GM21529 (cell line): ENCODE data around the gene CHST8.
"Not testable (repeated sequence)": the region's sequence is repeated elsewhere in the genome, so short reads cannot be mapped to it uniquely, and the experiment has no call there.

Experiments used
- ATAC-seq: cut with Tn5 transposase; IDR thresholded peaks from one replicate; pipeline ENCODE4 v1.9.1; 2021; ENCODE audit not compliant: unreplicated experiment

Gene CHST8

DNA sequence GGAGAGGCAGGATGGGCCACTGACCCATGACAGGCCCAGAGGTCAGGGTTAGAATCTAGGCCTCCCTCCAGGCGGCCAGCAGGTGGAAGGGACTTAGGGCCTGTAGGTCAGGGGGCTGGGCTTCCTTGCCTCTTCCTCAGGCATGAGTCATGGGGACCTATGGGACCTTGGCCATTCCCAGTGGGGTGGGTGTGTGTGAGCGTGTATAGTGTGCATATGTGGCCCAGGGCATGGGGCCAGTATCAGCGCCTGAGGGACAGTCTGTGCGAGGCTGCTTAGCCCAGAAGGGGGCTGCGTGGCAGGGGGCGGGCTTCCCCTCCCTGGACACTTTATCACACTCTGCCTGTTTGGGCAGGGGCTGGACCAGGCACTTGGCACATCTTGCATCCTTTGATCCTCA lies 188.2 kb downstream of the CHST8 start:
- no peak for ATAC-seq

DNA sequence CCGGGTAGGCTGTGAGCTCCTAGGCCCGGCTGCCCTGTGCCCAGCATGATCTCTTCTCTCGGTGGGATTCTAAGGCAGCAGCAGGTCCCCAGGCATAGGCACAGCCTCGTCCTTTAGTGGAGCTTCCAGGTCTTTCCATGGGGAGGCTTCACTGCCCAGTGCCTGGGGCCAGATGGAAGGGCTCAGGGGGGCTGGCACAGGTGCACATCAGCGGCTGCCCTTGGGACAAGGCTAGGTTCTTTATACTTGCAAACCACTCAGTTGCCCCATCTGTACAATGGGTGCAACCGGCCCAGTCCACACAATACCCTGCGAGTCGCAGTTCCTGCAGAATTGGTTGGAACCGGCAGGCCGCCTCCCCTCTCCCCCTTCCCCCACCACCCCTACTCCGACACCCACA lies 189.1 kb downstream of the CHST8 start:
- ATAC-seq, result no peak

DNA sequence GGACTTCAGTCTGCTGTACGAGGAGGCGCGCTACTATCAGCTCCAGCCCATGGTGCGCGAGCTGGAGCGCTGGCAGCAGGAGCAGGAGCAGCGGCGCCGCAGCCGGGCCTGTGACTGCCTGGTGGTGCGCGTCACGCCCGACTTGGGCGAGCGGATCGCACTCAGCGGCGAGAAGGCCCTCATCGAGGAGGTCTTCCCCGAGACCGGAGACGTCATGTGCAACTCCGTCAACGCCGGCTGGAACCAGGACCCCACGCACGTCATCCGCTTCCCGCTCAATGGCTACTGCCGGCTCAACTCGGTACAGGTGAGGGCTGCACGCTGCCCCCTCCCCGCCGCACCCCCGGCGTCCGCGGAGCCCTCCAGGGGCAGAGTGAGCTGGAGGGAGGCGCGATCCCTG lies 189.5 kb downstream of the CHST8 start:
- ATAC-seq, result no peak

DNA sequence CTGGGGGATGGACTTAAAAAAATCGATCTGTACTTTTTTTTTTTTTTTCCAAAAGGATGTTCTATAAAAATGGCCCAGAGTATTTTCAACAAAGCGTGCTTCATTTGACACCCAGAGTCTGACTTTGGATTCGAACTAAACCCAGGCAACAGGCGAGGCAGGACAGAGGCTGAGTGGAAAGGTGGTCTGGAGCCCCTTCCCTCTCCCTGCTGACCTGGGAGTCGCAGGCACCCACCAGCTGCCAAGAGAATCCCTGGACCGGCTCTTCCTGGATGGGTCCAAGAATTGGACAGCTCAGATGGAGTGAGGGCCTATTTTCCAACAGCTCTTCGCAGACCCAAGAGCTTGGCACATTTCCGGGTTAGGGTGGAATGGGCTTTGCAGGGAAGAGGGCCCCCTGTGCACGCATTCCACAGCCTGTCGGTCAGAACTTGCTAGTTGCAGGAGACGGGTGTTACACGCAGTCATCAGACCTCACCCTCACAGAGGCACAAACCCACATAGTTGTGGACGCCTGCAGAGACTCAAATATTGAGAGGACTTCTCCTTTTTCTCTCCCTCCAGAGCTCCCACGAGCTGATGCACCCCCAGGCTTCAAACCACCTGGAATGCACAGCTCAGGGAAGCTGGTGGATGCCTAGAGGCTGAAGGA lies 190.1 kb downstream of the CHST8 start:
- ATAC-seq, result no peak

DNA sequence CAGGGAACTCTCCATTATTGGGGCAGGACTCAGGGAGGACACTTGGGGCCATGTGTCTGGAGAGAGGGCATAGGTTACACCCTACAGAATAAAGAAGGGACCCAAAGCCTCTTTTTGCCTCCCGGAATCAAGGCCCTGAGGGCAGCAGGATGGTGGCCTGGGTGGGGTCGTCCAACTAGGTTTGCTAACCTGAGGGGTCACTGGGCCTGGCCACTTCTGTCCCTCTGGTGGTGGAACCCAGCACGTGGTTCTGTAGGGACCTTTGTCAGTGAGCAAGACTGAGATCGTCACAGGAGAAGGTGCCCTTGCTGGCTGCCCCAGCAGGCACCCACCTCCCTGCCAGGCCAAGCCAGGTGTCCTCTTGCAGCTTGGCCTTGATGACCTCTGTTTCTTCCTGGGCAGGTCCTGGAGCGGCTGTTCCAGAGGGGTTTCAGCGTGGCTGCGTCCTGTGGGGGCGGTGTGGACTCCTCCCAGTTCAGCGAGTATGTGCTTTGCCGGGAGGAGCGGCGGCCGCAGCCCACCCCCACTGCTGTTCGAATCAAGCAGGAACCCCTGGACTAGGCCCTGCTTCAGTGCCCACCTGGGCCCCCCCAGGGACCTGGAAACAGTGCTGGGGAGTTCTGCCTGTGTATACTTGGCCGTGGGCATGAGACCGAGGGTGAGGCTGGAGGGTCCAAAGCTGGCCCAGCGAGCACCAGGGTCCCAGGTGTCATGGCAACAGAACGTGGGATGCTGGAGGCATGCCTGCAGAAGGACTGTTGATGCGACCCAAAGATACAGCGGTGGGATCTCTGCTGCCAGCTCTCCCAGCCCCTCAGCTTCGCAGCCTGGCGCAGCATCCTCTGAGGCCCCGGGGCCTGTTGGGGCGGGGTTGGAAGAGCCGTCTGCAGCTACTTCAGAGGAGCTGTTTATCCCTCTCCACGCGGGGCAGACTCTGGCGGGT lies 190.9 kb downstream of the CHST8 start:
- ATAC-seq, result no peak

DNA sequence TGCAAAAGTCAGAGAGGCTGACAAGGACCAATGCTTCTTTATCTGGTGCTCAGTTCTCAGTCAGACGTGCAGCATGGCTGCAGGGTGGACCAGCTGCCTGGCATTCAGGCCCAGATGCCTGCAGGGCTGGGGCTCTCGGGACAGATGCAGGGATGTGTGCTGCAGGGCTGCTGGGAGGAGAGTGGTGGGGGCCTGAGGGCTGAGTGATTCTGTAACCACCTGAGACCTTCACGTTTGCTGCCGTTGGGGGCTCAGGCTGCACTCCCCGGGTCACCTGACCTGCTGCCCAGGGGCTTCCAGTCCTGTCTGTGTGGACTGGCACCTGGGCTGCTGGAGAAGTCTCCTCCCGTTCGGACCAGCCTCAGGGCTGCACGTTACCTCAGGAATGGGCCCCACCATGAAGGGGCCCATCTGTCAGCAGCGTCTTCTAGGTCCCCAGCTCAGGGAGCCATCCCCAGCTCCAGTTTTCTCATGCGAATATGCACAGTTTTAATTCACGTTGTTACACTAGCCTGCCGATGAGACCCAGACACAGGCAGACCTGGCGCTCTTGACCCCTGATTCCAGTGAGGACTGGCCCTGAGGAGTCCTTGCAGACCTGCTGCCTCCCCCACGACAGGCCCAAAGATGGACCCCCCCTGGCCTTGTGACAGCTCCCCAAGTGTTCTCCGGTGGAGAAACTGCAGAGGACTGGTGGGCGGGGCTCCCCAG lies 191.8 kb downstream of the CHST8 start:
- ATAC-seq, result no peak

DNA sequence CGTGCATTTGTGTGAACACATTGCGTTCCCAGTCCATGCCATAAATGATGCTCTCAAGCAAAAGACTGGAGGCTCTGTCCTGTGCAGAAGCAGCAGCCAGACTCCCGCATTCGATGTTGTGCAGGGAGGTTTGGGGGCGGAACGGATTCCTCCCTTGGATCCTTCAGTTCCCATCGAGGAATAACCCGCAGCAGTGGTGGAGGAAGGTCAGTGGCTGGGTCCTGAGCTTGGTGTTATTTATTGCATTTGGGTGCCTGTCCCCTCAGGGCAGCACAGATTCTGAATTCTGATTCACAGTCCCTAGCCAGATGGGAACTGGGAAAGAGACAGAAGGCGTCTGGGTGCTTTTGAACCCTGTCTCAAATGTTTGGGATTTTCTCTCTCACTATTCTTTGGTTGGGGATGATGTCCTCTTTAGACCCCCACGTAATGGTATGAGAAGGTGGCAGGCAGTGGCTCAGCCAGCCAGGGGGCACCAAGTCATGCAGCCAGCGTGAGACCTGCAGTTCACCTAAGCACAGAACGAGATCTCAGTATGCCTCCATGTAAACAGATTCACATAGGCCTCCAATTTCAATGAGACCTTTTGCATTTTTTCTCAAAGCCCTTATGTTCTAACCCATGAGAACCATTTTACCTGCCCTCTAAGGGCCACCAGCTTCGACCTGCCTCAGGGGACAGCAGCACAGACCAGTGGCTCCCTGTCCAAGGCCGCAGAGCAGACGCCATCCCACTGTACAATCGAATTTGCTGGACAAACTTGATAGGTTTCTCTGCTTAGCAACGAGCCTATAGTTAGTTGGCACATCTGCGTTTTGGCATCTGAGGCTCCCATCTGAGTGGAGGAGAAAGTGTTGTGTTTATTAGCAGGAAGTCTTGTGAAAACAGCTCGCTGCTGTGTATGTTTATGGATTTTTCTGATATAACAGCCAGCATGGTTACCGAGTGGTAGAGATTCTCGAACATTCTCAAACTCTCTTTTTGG lies 192.7 kb downstream of the CHST8 start:
- ATAC-seq, result no peak

DNA sequence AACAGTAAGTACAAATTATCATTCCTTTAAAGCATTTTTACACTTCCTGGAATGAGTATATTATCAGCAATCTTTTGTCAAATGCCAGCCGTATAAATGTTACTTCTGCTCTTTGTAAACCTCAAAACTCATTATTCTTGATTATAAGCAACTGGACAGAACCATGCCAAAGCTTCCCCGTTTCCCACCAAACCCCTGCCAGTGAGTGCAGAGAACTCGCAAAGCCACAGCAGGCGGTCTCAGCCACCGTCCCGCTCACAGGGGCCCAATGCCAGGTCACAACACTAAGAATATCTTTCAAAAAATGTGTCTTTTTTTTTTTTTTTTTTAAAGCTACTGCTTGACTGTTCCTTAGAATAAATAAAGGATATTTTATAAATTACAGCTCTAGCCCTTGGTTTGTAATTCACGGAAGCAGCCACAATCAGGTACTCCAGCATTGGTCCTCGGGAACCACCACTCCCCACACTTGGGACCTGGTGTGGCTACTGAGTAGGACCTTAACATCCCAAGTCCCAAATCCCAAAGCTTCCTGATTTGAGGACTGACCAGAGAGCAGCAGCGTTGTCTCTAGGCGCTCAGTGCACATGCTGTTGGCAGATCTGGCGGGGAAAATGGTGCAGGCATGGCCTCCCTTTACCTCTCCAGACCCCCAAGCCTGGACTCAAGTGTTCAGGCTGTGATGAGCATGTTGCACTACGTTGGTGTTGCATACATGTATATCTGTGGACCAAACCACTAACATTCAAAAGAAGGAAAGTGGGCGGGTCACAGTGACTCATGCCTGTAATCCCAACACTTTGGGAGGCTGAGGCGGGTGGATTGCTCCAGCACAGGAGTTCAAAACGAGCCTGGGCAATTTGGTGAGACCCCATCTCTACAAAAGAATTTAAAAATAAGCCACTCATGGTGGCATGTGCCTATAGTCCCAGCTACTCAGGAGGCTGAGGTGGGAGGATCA lies 193.9 kb downstream of the CHST8 start:
- ATAC-seq, result no peak

DNA sequence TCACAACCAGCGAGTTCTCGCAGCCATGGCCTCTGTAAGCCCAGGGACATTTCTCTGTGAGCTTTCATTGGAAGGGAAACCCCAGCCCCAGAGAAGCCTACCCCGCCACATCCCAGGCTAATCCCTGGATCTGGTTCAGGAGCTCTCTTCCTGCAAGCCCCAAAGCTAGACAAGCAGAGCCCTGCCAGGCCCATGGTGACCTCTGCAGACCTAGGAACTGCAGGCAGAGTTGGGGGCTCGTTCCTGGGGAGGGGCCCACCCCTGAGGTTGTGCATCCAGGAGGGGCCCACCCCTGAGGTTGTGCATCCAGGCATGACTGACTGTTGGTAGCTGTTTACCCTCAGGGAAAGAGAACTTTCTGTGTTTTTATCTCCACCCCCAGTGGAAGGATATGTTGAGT lies 196.7 kb downstream of the CHST8 start:
- ATAC-seq, result no peak

DNA sequence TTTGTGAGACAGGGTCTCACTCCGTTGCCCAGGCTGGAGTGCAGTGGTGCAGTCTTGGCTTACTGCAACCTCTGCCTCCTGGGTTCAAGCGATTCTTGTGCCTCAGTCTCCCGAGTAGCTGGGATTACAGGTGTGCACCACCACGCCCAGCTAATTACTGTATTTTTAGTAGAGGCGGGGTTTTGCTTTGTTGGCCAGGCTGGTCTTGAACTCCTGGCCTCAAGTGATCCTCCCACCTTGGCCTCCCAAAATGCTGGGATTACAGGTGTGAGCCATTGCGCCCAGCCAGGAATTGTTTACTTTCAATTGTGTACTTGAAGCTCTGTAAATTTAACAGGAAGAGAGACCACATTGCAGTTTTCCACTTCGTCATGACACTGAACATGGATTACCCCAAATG lies 197.3 kb downstream of the CHST8 start:
- ATAC-seq, result not testable (repeated sequence)

DNA sequence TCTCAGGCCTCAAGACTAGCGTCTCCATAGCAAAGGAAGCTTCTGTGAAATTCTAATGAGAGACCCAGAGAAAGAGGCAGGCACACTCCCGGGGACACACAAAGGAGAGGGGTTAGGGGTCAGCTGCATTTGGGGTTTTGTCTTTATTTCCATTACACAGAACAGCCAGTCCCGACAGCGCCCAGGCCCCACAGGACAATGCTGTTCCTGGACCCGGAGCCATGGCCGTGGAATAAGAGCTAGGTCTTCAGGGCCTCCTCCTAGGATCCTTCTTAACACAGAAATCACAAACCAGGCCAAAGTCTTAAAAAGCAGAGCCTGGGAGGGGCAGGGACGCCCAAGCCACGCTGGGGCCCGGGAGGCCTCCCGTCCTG lies 197.7 kb downstream of the CHST8 start:
- ATAC-seq, result no peak

DNA sequence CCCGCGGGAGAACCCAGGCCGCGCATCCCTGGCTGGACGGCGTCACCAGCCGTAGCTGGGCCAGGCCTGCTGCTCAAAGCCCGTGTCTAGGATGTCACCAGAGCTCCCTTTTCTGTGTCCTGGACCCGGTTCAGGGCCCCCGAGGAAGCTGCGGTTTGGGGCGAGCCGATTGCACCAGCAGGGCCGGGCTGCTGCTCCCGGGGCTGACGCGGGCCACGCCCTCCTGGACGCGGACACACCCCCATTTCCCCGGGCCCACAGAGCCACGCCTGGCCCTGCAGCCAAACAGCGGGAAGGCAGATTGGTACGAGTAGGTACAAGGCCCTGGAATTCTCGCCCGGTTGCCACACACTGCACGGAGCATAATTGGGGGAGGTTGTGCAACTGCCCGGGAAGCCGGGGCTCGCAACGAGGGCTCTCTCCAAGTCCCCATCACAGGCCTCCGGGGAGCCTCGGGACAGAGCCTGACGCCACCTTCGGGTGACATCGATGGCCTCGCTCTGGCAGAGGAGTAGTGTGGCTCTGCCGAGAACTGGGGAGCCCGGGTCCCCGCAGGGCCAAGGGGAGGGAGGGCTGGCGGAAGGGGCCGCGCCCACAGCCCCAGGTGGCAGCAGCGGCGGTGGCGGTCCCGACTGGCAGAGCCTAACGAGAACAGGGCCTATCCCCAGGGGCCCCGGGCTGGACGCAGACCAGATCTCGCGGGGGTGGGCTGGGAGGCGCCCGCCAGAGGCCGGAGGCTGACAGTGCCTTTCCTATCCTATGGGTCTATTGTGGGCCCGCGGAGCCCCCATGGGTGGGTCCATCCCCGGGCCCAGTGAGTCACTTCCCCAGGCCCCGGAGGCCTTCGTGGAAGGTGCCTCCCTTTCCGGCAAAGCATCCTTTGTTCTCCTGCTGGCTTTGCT lies 198.4 kb downstream of the CHST8 start:
- ATAC-seq, result peak; percentile 70

DNA sequence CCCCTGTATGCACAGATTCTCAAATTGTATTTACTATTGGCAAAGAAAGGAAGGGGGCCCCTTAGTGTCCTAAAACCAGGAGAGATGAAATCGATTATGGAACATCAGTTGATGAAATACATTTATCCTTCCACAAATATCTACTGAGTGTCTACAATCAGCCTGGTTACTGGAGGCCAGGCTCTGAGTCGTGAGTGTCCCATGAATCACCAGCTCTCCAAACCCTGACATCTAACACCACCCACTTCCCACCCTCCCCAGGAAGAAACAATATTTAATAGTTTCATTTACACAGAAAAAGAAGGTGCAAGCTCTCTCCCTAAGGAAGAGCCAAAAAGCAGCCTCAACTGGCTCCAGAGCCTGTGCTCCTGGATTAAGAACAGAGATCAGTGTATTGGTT lies 200.1 kb downstream of the CHST8 start:
- ATAC-seq, result no peak
